ENCODE measurements around the gene ZNF341.
"Not testable (repeated sequence)": the region's sequence is repeated elsewhere in the genome, so short reads cannot be mapped to it uniquely, and the experiment has no call there.

The ZNF341 gene

DNA sequence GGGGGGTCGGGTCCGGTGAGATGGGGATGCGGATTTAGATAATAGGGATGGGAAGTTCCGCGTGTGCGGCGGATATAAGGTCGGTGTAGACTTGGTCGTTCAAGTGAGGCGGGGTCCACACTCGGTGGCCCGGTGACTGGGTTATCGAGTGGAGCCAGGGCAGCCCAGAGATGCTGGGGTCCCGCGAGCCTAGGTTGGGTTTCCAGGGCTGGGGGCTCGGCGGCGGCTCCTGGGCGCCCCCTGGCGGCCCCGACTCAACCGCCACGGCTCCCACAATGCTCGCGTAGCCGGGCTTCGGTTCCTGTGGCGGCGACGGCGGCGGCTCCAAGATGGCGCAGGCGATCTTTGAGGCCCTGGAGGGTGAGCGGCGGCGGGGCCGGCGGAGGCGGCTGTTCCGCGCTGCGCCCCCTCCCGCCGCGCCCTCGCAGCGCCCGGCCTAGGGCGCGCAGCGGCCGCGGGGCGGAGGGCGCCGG is at the start of gene ZNF341:
Gene ZNF341, plus strand, starts transcription at position 304 of the 473 bp plus-strand sequence. Its CDS starts 26 bp downstream, at position 330.
- DNase-seq (ENCODE audit: low read depth, low spot score) = no peak

DNA sequence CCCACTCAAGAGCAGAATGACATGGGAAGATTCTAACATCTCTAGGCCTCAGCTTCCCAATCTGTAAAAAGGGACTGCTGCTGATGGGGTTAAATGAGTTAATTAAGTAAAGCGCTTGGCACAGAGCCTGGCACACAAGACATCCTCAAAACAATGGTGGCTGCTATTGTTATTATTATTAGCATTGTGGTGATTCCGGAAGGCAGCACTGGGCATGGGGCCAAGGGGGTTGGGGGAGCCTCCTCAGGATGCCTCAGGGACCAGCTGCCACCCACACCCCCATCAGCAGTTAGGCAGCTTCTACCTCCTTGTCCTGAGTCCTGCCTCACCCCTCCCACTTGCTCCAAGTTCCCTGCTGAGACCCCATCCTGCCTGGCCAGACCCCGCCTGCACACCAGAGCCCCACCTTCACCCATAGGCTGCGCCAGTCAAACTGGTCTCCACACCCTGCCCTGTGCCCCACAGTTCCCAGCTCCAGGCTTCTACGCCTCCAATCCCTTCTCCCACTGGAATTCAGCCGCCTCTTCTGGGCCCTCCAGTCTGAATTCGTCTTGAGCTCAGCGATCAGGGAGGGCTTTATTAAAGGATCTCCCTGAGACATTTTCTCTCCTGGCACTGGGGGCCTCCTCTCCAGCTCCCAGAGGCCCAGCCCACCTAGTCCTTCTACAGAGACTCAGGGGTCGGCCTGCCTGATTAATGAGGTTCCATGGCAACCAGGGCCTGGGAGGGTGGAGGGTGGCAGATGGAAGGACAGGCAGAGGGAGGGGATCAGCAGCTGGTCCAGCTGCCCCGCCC is 47.1 kb upstream of the ZNF341 start:
- DNase-seq (ENCODE audit: low read depth, low spot score) = no peak

DNA sequence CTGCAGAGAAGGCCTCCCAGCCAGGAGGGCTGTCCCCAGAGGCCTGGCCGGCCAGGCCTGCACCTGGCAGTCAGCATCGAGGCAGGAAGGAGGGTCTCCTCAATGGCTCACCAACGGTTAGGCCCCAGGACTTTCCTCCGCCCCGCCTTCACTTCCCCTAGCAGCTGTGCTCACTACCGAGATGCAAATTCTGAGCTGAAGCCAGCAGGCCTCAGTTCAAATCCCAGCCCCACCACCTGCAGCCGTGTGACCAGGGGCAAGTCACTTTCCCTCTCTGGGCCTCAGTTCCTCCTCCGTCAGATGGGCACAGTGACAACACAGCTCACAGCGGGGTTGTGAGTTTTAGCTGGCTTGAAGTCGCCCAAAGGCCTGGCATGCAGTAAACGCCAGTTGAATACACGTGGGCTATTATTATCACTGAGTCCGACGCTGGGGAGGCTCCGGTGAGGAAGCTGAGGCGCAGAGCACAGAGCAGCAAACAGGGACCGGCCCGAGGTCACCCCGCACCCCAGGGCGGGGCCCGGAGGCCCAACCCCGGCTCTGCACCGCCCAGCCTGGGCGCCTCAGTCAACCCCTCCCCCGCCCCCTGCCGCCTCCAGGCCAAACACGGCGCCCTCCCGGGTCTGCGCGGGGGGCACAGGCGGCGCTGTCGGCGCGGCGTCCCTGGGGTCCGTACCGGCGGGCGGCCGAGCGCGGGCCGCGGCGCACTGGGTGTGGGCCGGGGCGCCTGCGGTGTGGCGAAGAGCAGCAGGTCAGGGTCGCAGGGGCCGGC is 46.3 kb upstream of the ZNF341 start:
- DNase-seq (ENCODE audit: low read depth, low spot score) = no peak

DNA sequence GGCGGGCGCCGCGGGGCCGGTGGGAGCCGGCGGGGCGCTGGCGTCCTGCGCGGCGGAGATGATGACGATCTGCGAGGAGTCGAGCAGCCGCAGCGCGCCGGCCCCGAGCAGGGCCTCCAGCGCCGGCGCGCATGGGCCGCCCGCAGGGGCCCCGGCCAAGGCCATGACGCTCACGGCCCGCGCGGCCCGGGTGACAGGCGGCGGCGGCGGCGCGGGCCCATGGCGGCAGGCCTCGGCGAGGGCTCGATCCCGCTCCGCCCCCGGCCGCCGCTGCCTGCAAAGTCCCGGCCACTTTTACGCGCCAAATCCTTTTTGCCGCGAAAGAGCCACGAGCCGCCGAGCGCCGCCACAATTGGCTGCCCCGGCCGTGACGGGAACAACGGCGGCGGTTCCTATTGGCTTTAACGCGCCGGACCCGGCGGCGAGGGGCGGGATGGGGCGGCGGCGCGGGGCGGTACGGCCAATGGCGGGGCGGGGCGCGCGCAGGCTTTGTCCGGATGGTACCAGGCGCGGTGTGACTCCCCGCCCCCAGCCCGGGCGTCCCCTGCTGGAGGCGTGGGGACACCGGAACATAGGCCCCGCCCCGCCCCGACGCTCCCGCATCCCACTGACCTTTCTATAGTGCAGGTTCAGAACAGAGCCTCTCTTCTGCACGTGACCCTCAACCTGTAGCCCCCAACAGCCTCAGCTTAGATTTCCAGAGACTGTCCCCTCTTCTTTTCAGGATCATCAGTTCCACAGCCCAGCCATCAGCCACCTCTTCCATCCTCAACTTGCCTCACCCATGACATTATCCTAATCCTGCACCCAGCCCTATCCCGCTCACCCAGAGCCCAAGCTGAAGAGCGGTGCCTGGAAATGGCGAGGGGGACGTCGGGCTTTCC is 45.5 kb upstream of the ZNF341 start, which contains the start of gene E2F1:
Gene E2F1, minus strand, starts transcription at position 286 of the 884 bp plus-strand sequence. Its CDS starts 121 bp downstream, at position 165.
- no peak for DNase-seq (ENCODE audit: low read depth, low spot score)

DNA sequence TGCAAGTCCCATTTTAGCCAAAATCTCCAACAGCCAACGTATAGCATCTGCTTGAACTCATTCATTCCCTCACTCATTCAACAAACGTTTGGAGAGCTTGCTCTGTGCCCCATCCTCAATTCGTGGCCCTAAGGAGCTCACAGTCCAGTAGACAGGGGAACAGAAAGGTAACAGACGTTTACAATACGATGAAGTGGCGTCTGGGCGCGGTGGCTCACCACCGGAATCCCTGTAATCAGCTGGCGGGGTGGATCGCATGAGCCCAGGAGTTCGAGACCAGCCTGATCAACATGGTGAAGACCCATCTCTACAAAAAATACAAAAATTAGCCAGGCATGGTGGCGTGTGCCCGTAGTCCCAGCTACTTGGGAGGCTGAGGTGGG is 44.8 kb upstream of the ZNF341 start:
- DNase-seq (ENCODE audit: low read depth, low spot score) = no peak

DNA sequence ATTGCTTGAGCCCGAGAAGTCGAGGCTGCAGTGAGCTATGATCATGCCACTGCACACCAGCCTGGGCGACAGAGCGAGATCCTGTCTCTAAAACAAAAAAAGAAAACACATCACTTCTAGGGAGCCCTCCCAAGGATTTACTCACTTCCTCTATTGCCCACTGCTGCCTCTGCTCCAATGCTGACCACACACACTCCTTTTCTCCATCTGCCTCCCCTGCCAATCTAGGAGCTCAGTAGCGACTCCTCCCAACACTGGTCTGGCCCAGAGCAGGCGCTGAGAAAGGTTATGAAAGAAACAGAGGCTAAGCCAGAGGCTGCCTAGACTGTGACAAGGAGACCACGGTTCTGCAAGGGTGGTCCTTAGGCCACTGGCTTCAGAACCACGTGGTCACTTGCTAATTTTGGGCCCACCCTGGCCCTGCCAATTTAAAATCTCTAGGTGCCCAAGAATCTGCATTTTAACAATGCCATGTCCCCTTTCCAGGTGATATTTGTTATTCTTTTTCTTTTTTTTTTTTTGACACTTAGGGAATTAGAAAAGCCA is 44.4 kb upstream of the ZNF341 start:
- DNase-seq (ENCODE audit: low read depth, low spot score) = no peak

DNA sequence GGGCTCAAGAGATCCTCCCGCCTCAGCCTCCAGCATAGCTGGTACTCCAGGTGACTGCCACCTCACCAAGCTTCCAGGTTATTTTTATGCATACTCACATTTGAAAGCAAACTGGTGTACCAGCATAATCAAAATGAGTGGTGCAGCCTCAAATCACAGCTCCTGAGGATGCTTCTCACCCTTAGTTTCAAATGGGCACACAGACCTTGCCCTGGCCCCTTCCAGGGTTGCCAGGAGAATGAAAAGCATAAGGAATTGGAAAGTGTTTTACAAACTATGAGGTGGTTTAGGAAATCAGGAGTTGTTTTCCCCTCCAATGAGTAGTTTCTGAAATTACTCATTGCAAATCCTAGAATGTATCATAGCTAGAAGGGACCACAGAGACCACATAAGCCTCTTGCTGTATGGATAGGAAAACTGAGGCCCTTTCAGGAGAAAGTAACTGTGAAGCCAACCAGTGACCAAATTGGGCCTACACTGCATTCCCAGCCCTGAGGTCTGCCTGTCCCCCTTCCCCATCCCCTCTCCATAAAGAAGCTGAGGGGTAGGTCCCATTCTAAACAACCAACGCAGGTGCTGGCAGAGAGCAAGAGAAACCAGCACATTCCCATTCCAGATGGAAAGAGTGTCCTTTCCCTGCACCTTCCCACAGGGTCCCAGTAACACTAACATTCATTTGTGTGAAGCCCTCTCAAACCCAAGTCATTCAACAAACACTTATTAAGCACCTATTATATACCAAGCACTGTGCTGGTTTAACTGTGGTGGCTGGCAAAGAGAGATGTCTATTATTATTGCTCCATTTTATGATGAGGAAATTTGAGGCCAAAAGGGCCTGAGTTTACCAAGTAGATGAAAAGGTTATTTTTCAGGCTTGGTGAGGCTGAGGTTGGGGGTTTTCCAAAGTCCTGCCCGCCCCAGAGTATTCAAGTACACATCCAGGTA is 43.5 kb upstream of the ZNF341 start:
- no peak for DNase-seq (ENCODE audit: low read depth, low spot score)

DNA sequence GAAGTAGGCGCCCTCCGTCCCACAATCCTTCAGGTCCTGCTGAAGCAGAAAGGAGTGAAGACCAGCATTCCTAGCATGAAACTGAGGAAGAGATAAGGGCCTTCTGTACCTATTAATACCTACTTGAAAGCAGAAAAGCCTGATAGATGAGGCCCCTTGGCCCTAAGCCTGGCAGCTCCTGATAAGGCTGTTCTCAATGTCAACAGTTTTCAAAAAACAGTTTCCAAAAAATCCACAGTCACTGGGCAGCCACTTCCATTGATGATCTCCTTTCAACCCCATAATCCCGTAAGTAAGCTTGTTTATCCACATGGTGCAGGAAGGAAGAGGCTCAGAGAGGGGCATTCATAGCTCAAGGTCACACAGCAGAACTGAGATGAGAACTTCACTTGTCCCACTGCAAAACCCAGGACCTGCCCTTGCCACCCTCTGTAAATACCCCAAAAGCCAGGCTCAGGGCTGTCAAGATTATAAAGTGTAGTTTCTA is 42.8 kb upstream of the ZNF341 start:
- no peak for DNase-seq (ENCODE audit: low read depth, low spot score)

DNA sequence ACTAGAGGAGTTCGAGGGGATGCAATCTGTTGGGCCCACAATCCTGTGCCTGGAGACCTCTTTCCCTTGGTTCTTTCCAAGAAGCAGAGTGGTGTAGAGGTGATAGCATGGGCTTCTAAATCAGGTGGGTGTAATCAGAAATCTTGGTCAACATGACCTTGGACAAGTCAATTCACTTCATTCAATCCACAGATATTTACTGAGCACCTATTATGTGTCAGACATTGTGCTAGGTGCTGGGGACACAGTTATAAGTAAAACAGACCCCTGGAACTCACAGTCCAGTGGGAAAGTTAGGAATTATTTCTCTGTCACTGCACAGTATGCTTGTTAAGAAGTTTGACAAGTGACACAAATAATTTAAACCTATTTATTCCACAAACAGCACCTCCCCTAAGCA is 42.3 kb upstream of the ZNF341 start:
- DNase-seq (ENCODE audit: low read depth, low spot score) = no peak

DNA sequence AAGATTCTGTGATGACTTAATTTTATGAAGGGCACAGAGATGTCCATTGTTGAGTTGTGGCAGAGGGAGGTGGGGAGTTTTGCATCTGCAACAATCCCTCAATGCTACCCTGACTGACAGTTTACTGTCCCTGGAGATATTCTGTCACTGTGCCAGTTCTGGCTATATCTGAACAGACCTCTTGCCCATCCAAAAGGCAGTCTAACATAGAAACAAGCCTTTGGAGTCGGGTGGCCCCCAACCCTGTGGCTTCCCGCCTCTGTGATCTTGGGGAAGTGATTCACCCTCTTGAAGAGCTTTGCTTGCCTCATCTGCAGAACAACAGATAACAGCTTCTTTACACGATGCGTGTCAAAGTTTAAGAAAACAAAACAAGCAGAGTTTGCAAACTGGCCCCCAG is 41.8 kb upstream of the ZNF341 start:
- DNase-seq (ENCODE audit: low read depth, low spot score) = no peak

DNA sequence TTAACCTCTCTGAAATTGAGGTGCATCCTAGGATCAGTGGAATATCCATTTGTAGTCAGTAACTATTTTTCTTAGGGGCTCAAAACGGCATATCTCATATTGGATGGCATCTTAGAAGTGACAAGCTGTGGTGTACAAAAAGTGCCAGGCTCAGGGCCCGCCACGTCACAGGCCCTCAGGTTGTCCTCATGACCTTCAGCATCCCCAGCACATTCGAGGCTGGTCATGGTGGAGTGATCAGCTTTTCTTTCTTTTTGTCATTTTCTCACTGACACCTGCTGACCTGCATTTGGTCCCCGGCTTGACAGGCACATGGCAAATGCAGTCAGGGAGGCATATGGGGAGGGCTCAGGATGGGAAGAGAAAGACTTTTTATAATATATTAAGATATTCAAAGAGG is 38.5 kb upstream of the ZNF341 start:
- DNase-seq (ENCODE audit: low read depth, low spot score) = no peak

DNA sequence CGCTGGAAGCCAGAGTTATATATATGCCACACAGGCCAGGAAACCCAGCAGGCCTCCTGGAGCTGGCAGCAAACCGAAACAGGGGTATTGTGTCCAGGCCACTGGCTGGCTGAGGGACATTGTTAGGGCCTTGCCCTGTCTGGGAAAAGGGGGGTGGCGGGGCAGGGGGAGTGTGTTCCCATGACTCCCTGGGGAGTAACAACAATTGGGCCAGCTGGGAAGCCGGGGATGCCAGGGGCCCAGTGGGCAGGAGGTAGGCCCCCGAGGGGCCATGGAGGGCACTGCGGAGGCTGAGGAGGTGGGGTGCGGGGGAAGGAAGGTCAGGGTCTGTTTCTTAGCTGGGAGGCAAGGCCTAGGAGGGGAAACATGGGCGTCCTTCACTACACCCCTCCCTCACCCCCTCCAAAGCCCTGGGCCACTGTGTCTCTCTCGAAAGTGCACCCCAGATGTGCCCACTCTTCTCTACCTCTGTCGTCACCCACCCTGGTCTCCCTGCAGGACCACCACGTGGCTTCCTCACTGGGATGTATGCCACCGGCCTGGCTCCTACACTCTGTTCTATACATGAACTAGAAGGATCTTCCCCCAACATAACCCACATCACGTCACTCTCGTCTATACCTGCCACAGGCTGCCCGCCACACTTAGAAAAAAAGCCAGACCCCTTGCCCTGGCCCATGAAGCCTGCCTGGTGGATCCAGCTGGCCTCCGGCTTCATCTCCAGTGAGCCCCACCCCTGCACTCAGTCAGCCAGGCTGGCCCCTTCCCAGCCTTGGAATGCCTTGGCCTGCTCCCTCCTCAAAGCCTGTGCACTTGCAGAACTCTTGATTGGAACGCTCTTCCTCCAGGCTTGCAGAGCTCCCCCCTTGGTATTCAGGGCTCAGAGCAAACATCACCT is 37.8 kb upstream of the ZNF341 start:
- DNase-seq (ENCODE audit: low read depth, low spot score) = no peak

DNA sequence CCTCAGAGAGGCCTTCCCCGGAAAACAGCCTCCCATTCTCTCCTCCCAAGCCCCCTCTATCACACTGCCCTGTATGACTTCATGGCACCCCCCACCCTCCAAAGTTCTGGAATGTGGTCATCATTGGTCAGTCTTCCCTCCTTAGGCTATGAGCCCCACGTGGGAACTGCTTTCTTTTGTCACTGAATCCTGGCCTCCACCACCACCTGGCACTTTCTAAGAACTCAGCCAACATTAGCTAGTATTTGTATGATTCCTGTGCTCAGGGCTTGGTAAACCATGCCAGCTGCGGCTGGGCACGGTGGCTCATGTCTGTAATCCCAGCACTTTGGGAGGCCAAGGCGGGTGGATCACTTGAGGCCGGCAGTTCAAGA is 37.2 kb upstream of the ZNF341 start:
- no peak for DNase-seq (ENCODE audit: low read depth, low spot score)

DNA sequence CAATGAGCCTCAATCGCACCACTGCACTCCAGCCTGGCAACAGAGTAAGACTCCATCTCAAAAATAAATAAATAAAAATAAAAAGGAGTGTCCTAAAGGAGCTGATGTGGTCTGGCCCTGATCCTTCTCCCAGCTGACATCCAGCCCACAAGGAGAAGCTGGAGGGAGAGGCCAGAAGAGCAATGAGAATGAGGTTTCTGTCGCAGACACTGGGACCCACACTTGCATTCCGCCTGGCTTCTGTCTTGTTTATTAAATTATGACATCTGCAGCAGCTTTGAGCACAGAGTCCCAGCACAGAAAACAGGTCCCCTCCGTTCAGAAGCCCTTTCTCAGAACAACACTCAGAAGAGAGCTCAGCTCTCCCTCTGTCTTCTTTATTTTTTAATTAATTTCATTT is 35.3 kb upstream of the ZNF341 start:
- DNase-seq (ENCODE audit: low read depth, low spot score) = no peak

DNA sequence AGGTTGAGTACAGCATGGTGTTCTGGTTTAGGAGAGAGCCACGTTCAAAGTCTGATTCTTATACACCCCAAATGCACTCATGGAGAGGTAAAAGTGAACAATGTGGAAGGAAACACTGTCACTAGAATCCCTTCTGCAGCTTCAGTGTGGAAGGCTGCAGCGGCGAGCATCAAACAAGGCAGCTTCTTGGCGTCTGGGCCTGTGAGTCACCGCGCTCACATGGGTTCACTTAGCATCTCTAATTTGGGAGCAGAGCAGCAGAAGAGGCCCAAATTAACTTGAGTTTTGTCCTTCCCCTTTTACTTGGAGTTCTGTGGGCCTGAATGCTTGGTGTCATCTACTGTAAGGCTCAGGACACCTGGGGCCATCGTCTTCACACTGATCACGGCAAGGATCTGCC is 34.7 kb upstream of the ZNF341 start:
- DNase-seq (ENCODE audit: low read depth, low spot score) = no peak

DNA sequence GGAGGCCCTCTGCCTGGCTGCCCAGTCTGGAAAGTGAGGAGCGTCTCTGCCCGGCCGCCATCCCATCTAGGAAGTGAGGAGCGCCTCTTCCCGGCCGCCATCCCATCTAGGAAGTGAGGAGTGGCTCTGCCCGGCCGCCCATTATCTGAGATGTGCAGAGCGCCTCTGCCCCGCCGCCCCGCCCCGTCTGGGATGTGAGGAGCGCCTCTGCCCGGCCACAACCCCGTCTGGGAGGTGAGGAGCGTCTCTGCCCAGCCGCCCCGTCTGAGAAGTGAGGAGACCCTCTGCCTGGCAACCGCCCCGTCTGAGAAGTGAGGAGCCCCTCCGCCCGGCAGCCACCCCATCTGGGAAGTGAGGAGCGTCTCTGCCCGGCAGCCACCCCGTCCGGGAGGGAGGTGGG is 32.8 kb upstream of the ZNF341 start:
- DNase-seq (ENCODE audit: low read depth, low spot score) = not testable (repeated sequence)

DNA sequence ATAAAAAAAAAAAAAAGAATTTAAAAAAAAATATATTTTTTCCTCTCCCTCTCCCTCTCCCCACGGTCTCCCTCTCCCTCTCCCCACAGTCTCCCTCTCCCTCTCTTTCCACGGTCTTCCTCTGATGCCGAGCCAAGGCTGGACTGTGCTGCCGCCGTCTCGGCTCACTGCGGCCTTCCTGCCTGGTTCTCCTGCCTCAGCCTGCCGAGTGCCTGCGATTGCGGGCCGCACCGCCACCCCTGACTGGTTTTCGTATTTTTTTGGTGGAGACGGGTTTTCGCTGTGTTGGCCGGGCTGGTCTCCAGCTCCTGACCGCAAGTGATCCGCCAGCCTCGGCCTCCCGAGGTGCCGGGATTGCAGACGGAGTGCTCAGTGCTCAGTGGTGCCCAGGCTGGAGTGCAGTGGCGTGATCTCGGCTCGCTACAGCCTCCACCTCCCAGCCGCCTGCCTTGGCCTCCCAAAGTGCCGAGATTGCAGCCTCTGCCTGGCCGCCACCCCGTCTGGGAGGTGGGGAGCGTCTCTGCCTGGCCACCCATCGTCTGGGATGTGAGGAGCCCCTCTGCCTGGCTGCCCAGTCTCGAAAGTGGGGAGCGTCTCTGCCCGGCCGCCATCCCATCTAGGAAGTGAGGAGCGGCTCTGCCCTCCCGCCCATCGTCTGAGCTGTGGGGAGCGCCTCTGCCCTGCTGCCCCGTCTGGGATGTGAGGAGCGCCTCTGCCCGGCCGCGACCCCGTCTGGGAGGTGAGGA is 30.9 kb upstream of the ZNF341 start:
- not testable (repeated sequence) for DNase-seq (ENCODE audit: low read depth, low spot score)

DNA sequence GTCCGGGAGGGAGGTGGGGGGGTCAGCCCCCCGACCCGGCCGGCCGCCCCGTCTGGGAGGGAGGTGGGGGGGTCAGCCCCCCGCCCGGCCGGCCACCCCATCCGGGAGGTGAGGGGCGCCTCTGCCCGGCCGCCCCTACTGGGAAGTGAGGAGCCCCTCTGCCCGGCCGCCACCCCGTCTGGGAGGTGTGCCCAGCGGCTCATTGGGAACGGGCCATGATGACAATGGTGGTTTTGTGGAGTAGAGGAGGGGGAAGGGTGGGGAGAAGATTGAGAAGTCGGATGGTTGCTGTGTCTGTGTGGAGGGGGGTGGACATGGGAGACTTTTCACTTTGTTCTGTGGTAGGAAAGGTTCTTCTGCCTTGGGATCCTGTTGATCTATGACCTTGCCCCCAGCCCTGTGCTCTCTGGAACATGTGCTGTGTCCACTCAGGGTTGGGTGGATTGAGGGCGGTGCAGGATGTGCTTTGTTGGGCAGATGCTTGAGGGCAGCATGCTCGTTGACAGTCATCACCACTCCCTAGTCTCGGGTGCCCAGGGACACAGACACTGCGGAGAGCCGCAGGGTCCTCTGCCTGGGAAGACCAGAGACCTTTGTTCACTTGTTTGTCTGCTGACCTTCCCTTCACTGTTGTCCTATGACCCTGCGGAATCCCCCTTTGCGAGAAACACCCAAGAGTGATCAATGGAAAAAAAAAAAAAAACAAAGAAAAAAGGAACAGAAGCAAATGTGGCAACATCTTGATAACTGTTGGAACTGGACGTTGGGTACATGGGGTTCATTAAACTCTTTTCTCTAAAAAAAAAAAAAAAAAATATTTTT is 30.0 kb upstream of the ZNF341 start:
- DNase-seq (ENCODE audit: low read depth, low spot score) = no peak
